Measurements from ENCODE around the gene JMJD4. TPM values are rescaled to one million over a fixed set of nuclear protein-coding genes. Genes with fewer than 3 reads are reported as not detected.
A peak's percentile ranks its signal among the peaks of the same experiment; 100 is the strongest.

JMJD4 gene
- total and polyA plus RNA-seq, 2 experiments from 2014 or later, result 30.1 to 42.3 TPM

- Histone ChIP-seq H3K4me3 (no peak overlapping the region), H3K4me1 (ENCODE audit: low read depth) (no peaks in the 10 kb centered on the region), H3K27ac (no peak overlapping the region), H3K27me3 (no peaks in the 10 kb centered on the region), H3K36me3 (no peaks in the 10 kb centered on the region), H3K9me3 (ENCODE audit: low read depth) (no peaks in the 10 kb centered on the region)
- no peak for DNase-seq (ENCODE audit: low read depth in 1 of 2, low spot score in 1 of 2)
- TF ChIP-seq CTCF (IDR thresholded peaks at IDR 0.05; ENCODE audit: low read depth, low read length), result no peak
Measured at GRCh38 chr1:227775841-227776240, 40.7 kb upstream of the JMJD4 start.

GRCh38 chr1:227774821-227775661 lies 39.9 kb upstream of the JMJD4 start:
- no peaks in the 10 kb centered on the region for H3K4me1 ChIP-seq (ENCODE audit: low read depth)
- no peaks in the 10 kb centered on the region for H3K36me3 ChIP-seq
- H3K27me3 ChIP-seq, result no peaks in the 10 kb centered on the region
- no peaks in the 10 kb centered on the region for H3K9me3 ChIP-seq (ENCODE audit: low read depth)
- H3K4me3 ChIP-seq, result no peak overlapping the region
- peak in 1 of 2 donors; percentile 49 for DNase-seq (ENCODE audit: low read depth in 1 of 2, low spot score in 1 of 2)
- TF ChIP-seq CTCF (IDR thresholded peaks at IDR 0.05; ENCODE audit: low read depth, low read length), result no peak
- no peak overlapping the region for H3K27ac ChIP-seq

- DNase-seq (ENCODE audit: low read depth in 1 of 2, low spot score in 1 of 2), result no peak
- H3K9me3 ChIP-seq (ENCODE audit: low read depth), result no peaks in the 10 kb centered on the region
Measured at GRCh38 chr1:227774051-227774731, 39.1 kb upstream of the JMJD4 start.

GRCh38 chr1:227773558-227773957 lies 38.5 kb upstream of the JMJD4 start:
- no peak for DNase-seq (ENCODE audit: low read depth in 1 of 2, low spot score in 1 of 2)
- TF ChIP-seq CTCF (IDR thresholded peaks at IDR 0.05; ENCODE audit: low read depth, low read length), result no peak
- Histone ChIP-seq H3K9me3 (ENCODE audit: low read depth) (no peaks in the 10 kb centered on the region), H3K4me1 (ENCODE audit: low read depth) (no peaks in the 10 kb centered on the region), H3K4me3 (no peak overlapping the region), H3K36me3 (peaks cover 2% of the 10 kb centered on the region), H3K27ac (no peak overlapping the region), H3K27me3 (no peaks in the 10 kb centered on the region)

More at GRCh38 chr1:227774051-227774731, 39.1 kb upstream of the JMJD4 start:
- H3K27me3 ChIP-seq, result no peaks in the 10 kb centered on the region
- TF ChIP-seq CTCF (IDR thresholded peaks at IDR 0.05; ENCODE audit: low read depth, low read length), result no peak
- no peaks in the 10 kb centered on the region for H3K4me1 ChIP-seq (ENCODE audit: low read depth)
- H3K27ac ChIP-seq, result no peak overlapping the region
- no peaks in the 10 kb centered on the region for H3K36me3 ChIP-seq
- H3K4me3 ChIP-seq, result no peak overlapping the region

GRCh38 chr1:227771771-227772170 lies 36.7 kb upstream of the JMJD4 start:
- Histone ChIP-seq H3K4me3 (no peak overlapping the region), H3K36me3 (peaks cover 17% of the 10 kb centered on the region), H3K4me1 (ENCODE audit: low read depth) (no peaks in the 10 kb centered on the region), H3K27me3 (no peaks in the 10 kb centered on the region), H3K27ac (no peak overlapping the region), H3K9me3 (ENCODE audit: low read depth) (no peaks in the 10 kb centered on the region)
- TF ChIP-seq CTCF (IDR thresholded peaks at IDR 0.05; ENCODE audit: low read depth, low read length), result no peak
- DNase-seq (ENCODE audit: low read depth in 1 of 2, low spot score in 1 of 2), result no peak
